Ishikawa (cell line): ENCODE measurements around the gene PRSS2.

ENCODE experiments used
- CEBPB ChIP-seq: IDR thresholded peaks from 2 replicates; pipeline ENCODE4 v1.6.1; 2012
- CREB1 ChIP-seq: IDR thresholded peaks from 2 replicates; pipeline ENCODE4 v1.6.1; 2012; ENCODE audit warnings: low read depth
- EGR1 ChIP-seq: IDR thresholded peaks from 2 replicates; pipeline ENCODE4 v1.6.1; 2012
- EP300 ChIP-seq: IDR thresholded peaks from 2 replicates; pipeline ENCODE4 v1.6.1; 2012; ENCODE audit warnings: borderline replicate concordance
- FOXM1 ChIP-seq: IDR thresholded peaks from 2 replicates; pipeline ENCODE4 v1.6.1; 2012; ENCODE audit warnings: low read depth, borderline replicate concordance
- MAX ChIP-seq: IDR thresholded peaks from 2 replicates; pipeline ENCODE4 v1.6.1; 2012
- NFIC ChIP-seq: IDR thresholded peaks from 2 replicates; pipeline ENCODE4 v1.6.1; 2012
- RAD21 ChIP-seq: IDR thresholded peaks from 2 replicates; pipeline ENCODE4 v1.6.1; 2012; ENCODE audit warnings: low read depth
- REST ChIP-seq: IDR thresholded peaks from 2 replicates; pipeline ENCODE4 v1.6.1; 2012; ENCODE audit warnings: low read depth, mild to moderate bottlenecking
- TAF1 ChIP-seq: IDR thresholded peaks from 2 replicates; pipeline ENCODE4 v1.6.1; 2012; ENCODE audit warnings: low read depth, mild to moderate bottlenecking
- TCF12 ChIP-seq: IDR thresholded peaks from 2 replicates; pipeline ENCODE4 v1.6.1; 2012; ENCODE audit warnings: low read depth
- TEAD4 ChIP-seq: IDR thresholded peaks from 2 replicates; pipeline ENCODE4 v1.6.1; 2012
- USF1 ChIP-seq: IDR thresholded peaks from 2 replicates; pipeline ENCODE4 v1.6.1; 2012
- YY1 ChIP-seq: IDR thresholded peaks from 2 replicates; pipeline ENCODE4 v1.6.1; 2012; ENCODE audit warnings: low read depth
- ZBTB7A ChIP-seq: IDR thresholded peaks from 2 replicates; pipeline ENCODE4 v1.6.1; 2012; ENCODE audit warnings: low read depth

Gene PRSS2

GRCh38 chr7:142807855-142808460 lies 37.2 kb downstream of the PRSS2 start:
- TF ChIP-seq TAF1: no peak
- no peak for TF ChIP-seq YY1
- no peak for TF ChIP-seq EGR1
- no peak for TF ChIP-seq TCF12

GRCh38 chr7:142808461-142808801 lies 37.7 kb downstream of the PRSS2 start:
- no peak for TF ChIP-seq EGR1

GRCh38 chr7:142808802-142809583 lies 38.2 kb downstream of the PRSS2 start:
- TF ChIP-seq RAD21 (no peak), CREB1 (no peak), MAX (no peak), ZBTB7A (no peak), YY1 (no peak), FOXM1 (no peak), TEAD4 (no peak), REST (no peak), EGR1 (no peak), CEBPB (no peak), NFIC (no peak)

- TF ChIP-seq MAX: no peak
- no peak for TF ChIP-seq NFIC
- TF ChIP-seq TAF1: no peak
- TF ChIP-seq TEAD4: no peak
- TF ChIP-seq CEBPB: no peak
- TF ChIP-seq EGR1: no peak
- no peak for TF ChIP-seq RAD21
- TF ChIP-seq CREB1: no peak
- no peak for TF ChIP-seq TCF12
- no peak for TF ChIP-seq REST
- TF ChIP-seq USF1: no peak
Measured at GRCh38 chr7:142809671-142810070, 38.9 kb downstream of the PRSS2 start.

GRCh38 chr7:142811154-142811737 lies 40.5 kb downstream of the PRSS2 start:
- TF ChIP-seq MAX: no peak
- TF ChIP-seq RAD21: peak; percentile 72

GRCh38 chr7:142812437-142813215 lies 41.9 kb downstream of the PRSS2 start:
- TF ChIP-seq EGR1 (no peak), CEBPB (no peak), YY1 (no peak), MAX (no peak), NFIC (no peak), TEAD4 (no peak), CREB1 (no peak), RAD21 (no peak), TAF1 (no peak), ZBTB7A (no peak), EP300 (no peak), TCF12 (no peak), REST (no peak), FOXM1 (no peak)
